HG03139 (cell line): ENCODE measurements around the gene TRIM43B.
"Not testable (repeated sequence)": the region's sequence is repeated elsewhere in the genome, so short reads cannot be mapped to it uniquely, and the experiment has no call there.

Source experiments
- ATAC-seq: cut with Tn5 transposase; IDR thresholded peaks from one replicate; pipeline ENCODE4 v1.9.1; 2021; ENCODE audit not compliant: unreplicated experiment

Gene TRIM43B

GRCh38 chr2:95484654-95485053 is at the start of gene TRIM43B:
TRIM43B (minus strand) TSS chr2:95484754; CDS start chr2:95482714, 2,040 bp downstream.
- not testable (repeated sequence) for ATAC-seq

GRCh38 chr2:95531254-95531771 is 46.8 kb upstream of the TRIM43B start:
- ATAC-seq: no peak

DNA sequence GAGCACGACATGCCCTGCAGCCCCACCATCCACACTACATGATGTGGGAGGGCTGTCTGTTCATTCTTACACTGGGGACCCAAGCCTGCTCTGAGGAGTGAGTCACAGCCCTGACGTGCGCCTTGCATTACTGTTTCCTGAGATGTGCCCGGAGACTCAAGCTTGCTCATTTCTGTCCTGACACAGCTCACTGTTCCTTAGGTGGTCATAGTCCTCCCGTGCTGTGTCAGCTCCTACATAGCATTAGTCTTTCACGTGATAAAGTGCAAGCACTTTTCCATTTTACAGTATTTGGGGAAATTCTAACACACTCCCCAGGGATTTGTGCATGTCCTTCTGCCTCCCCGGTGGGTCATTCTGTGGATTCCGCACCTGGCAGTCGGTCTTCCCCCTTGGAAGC is 46.2 kb upstream of the TRIM43B start:
- no peak for ATAC-seq

DNA sequence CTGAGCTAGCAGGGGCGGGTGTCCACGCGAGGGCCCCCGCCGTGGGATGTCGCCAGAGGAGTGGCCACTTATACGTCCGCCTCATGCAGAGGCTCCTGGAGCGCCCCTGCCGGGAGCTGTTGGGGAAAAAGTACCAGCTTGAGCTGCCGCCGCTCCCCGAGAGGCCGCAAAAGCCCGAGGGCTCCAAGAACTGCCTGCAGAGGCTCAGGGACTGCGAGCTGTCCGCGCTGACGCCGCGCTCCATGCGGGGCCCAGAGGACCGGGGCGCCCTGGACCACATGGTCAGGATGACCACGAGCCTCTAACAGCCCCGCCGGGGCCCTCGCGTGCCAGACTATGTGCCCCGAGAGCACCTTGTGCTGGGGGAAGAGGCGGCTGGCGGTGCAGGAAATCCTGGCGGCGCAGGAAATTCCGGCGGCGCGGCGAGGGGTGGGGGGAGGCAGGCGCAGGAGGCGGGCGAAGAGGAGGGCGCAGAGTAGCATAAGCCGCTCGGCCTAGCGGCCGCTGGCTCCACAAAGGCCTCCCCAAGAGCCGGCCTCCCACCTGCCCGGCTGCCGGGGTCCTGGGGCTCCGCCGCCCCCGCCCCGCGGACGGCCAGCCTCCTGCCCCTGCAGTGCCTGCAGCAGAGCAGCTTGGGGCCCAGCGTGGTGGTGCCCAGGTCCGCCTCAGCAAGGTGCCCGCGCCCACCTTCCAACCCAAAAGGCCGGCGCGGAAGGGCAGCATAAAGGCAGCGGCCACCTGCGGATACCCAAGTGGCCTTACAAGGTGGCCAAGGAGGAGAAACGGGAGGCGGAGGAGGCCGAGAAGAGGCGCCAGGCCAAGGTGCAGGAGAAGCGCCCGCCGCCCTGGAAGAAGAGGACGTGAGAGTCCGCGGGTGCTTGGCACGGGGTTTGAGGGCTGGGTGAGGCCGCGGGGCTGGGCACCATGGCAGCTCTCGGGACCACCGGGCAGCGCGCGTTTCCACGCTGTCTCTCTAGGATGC is 42.1 kb upstream of the TRIM43B start:
- peak; percentile 71 for ATAC-seq

GRCh38 chr2:95525294-95526035 is 40.9 kb upstream of the TRIM43B start:
- no peak for ATAC-seq

DNA sequence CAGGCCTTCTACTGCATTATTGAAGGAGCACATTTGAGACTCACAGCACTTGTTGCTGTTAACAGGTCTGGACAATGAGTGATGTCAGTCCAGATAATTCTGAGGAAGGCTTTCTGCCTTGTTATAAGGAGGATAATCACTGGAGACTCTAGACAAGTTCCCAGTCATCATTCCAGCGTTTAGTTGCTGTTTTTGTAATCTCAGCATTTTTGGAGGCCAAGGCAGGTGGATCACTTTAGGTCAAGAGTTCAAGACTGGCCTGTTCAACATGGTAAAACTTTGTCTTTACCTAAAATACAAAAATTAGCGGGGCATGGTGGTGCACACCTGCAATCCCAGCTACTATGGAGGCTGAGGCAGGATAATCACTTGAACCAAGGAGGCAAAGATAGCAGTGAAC is 39.6 kb upstream of the TRIM43B start:
- no peak for ATAC-seq

DNA sequence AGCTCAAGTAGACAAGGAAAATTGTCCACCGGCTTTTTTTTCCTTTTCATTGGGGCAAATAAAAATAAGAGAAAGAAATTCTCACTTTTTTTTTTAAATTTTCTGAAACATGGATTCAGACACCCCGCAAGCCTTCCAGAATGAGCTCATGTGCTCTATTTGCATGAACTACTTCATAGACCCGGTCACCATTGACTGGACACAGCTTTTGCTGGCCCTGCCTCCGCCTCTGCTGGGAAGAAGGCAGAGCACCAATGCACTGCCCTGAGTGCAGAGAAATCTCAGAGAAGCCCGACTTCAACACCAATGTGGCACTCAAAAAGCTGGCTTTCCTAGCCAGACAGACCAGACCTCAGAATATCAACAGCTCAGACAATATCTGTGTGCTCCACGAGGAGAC is 30.2 kb upstream of the TRIM43B start:
- ATAC-seq: no peak

- not testable (repeated sequence) for ATAC-seq
These were observed 29.7 kb upstream of the TRIM43B start for GRCh38 chr2:95514226-95514625.

DNA sequence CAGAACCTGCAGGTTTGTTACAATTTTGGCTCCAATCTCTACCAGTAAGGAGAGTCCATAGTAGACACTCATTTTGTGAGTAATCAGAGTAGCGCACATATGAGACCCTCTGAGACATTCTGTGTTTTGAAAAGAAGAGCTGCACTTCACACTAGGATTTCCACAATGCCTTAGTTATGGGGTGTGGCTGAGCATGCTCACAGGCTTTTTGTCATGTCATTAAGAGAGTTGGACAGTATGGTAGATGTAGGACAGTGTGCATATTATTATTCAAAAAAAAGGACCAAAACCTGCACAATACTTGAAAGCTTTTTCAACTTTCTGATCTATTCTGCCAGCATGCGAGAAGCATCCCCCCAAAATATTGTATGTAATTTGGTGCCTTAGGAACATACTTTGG is 24.9 kb upstream of the TRIM43B start:
- ATAC-seq: no peak

DNA sequence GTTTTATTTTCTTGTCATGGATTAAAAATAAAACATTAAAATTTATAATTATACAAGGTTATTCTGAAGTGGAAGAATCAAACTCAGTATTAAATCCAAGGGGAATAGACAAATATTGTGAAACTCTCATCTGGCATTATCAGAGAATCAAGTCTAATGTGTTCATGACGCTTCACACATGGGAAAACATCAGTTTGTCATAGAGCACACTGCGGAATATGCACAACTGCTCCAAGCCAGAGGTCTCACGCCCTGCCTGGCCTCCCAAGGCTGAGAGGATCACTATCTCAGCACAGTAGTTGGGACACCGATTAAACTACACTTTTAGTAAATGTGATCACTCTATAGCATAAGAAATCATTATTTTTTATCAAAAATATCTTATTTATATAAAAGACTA is 20.7 kb upstream of the TRIM43B start:
- no peak for ATAC-seq

DNA sequence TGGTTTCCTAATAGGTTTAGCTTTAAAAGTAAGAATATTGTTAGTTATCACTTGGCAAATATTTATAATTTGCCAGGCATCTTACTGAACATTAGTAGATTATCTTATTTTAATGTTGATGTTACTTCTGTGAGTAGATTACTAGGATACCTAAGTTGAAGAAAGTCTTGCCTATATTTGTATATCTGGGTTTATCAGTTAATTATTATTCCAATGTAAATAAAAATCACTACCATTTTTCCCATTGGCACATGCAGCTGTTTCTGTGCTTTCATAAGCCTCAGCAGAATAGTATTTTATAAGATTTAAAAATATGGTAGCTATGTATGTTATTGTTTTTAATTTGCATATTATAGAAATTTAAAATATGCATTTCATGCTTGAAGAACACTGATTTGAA is 16.3 kb upstream of the TRIM43B start:
- ATAC-seq: no peak

DNA sequence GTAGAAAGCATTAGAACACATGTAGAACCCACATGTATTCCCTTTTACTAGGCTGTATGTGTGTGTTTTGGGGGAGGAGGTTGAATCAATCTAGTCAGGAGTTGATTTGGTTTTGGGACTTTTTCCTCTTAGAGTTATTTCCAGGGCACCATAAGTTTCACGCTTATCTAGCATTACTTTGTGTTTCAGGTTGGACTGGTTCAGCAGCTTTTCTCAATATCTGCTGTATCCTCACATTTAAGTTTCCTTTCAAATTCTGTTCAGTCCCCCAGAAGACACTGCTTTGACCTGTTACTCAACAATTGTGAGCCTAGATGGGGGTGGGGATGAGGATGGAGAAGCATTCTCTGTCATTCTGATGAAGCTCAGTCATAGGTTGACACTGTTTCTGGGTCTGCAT is 7.5 kb upstream of the TRIM43B start:
- not testable (repeated sequence) for ATAC-seq

DNA sequence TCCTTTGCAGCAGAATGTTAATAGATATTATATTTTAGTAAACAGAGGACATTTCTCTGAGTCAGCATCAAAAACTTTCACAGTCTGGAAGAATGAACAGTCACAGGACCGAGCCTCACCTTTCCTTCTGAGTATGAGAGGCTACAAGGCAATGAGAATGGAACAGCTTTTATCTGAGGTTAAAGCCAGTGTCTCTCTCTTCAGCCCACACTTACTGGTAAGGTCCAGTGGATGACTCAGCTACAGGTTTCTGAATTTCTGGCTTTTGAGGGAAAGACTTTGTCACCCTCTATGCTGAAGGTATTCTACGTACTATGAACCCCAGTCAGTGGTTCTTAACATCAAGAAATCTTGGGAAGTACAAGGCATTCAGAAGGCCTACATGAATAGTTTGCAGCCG is 9.5 kb downstream of the TRIM43B start:
- not testable (repeated sequence) for ATAC-seq

GRCh38 chr2:95467984-95468383 is 16.6 kb downstream of the TRIM43B start:
- not testable (repeated sequence) for ATAC-seq

DNA sequence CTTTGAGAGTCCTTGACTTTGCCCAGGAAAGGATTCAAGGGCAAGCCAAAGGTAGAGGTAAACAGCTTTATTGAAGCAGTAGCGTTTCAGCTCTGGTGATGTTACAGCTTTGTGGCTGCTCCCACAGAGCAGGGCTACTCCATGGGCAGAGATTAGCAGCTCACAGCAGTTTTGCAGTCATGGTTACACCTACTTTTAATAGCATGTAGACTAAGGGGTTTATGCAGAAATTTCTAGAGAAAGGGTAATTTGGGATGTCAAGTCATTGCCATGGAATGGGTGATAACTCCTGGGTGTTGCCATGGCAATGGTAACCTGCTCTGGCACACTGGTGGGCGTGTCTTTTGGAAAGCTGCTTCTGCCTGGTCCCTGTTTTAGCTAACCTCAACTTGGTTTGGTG is 18.0 kb downstream of the TRIM43B start:
- not testable (repeated sequence) for ATAC-seq

DNA sequence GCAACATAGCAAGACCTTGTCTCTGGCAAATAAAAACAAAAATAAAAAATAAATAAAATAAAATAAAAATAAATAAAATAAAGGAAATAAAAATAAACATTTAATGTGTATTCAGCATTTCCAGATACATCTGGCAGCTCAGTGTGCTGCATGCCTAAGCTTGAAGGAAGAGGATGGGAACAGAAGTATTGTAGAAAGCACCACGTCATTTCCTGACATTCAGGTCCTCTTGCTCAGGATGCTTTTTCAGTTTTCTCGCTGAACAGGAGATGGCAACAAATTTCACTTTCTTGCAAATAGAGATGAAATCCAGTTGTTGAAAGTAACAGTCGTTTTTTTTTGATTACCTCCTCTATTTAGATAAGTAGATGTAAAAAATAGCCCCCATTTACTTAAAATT is 21.3 kb downstream of the TRIM43B start:
- ATAC-seq: not testable (repeated sequence)

DNA sequence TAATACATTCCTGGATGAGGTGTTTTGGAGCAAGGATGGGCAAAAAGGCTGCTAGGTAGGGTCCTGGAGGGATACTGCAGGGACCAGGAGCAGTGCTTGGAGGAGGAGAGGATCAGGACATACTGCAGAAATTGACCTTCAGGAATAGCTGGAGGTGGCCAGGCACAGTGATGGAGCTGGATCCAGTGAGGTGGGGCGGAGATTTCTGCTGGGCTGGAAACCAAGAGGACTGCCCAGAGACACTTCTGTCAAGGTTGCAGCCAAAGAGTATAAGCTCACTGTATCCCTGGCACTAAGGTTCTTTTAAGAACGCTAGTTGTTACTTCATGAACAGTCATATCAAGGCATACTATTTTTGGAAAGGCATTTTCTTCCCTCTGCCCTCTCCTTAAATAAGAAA is 39.2 kb downstream of the TRIM43B start:
- not testable (repeated sequence) for ATAC-seq

DNA sequence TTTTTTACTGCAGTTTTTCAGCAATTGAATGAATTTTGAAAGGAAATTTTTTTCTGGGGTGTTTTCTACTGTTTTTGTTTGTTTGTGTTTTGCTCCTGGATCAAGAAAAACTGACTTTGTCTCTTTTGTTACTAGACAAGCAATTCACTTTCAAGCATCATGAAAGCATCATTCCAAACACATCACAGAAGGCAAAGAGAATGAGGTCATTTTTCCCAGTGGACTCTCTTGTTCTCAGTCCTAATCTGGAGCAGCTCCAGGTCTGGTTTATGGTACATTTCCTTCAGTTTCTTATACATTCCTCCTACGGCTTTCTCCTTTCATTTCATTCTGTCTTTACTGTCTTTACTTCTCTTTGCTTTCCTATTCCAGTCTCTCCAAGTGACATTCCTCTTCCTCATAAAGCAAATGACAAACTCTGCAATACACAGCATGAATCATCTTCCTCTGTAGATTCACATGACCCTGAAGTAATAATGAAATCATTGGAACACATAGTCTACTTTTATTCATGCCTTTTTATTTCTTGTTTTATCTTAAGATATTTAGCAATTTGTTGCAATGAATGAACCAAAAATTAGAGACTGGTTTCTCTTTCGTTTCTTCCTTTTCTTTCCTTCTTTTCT is 42.0 kb downstream of the TRIM43B start:
- not testable (repeated sequence) for ATAC-seq

DNA sequence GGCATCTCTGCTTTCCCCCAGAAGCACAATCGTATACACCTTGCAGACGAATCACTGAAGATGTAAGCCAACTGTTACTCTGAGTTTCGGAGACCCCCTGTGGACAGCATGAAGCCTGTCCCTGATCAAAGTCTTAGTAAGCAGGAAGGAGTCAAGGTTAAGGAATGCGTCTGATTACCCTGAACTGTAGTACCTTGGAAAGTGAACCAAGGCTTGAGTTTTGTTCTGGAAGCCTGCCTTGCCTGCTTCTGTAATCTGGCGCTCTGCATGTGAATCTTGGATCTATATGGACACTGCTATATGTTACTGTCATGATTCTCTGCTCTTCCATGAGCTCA is 48.7 kb downstream of the TRIM43B start:
- not testable (repeated sequence) for ATAC-seq

DNA sequence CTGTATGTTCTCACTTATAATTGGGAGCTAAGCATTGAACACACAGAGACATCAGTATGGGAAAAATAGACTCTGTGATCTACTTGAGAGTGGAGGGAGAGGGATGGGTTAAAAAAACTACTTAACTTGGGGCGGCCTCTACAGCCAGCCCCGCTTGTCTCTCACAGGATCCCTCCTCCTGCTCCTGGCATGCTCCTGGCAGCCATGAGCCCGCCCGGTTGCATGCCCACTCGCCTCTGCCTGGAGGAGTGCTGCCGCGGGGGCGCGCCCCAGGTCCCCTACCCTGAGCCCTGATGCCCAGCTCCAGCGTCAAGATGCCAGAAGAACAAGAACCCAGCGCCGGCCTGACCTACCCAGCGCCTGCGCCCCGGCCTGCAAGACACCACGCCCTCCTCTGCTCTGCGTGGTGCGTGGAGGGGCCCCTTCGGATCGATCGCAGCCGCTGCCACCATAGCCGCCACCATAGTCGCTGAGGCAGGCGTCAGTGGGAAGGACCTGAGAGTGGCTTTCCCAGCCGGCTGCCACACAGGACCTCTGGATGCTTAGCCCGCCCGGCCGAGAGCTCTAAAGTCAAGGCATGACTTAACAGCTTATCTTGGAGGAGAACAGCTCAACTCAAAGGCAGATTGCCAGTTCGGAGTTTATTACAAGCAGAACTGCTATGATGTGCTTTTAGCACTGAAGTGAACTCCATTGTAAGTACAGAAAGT is 49.2 kb downstream of the TRIM43B start:
- ATAC-seq: not testable (repeated sequence)
